ENCODE results near the gene TXNDC12.
A peak's percentile ranks its signal among the peaks of the same experiment; 100 is the strongest.
"Not testable (repeated sequence)": the region's sequence is repeated elsewhere in the genome, so short reads cannot be mapped to it uniquely, and the experiment has no call there.

The TXNDC12 gene

DNA sequence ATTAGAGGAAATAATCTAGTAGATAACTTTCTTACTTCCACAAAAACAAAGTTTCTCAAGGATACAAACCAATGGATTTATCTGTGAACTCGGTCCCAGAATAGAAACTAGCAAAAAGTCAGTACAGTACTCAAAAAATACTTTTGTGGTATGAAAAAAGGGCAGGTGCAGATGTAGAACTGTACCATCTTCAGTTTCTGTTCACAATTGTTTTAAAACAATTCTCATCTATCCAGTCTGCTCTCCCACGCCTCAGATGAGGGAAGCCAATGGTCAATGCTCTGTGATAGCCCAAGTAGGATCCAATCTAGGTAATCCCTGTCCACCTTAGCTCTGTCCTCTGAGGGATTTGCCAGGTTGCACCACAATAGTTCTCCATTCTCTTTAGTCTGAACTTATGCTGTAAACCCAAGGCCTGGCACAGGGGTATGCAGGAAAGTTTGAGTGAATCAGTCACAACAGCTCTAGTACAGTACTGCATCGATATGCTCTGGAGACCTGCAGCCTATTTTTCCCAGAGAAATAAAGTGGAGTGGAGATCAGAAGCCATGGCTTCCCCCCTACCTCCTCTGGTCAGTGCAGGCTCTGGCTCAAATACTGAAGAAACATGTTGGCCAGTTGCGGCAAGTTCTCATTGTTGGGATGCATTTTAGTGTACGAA, 22.7 kb downstream of the TXNDC12 start:
- Histone ChIP-seq H3K4me1 (no peaks in the 10 kb centered on the region), H3K4me3 (ENCODE audit: low read depth, low read length) (peak overlapping the region; percentile 80), H3K9me3 (no peaks in the 10 kb centered on the region), H3K27me3 (no peaks in the 10 kb centered on the region), H3K36me3 (no peaks in the 10 kb centered on the region)
- TF ChIP-seq, protein P1, sequence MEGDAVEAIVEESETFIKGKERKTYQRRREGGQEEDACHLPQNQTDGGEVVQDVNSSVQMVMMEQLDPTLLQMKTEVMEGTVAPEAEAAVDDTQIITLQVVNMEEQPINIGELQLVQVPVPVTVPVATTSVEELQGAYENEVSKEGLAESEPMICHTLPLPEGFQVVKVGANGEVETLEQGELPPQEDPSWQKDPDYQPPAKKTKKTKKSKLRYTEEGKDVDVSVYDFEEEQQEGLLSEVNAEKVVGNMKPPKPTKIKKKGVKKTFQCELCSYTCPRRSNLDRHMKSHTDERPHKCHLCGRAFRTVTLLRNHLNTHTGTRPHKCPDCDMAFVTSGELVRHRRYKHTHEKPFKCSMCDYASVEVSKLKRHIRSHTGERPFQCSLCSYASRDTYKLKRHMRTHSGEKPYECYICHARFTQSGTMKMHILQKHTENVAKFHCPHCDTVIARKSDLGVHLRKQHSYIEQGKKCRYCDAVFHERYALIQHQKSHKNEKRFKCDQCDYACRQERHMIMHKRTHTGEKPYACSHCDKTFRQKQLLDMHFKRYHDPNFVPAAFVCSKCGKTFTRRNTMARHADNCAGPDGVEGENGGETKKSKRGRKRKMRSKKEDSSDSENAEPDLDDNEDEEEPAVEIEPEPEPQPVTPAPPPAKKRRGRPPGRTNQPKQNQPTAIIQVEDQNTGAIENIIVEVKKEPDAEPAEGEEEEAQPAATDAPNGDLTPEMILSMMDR (IDR thresholded peaks at IDR 0.05; ENCODE audit: low read depth, low read length), result no peak
- no peak for DNase-seq

- DNase-seq; H3K36me3 ChIP-seq; H3K4me3 ChIP-seq (ENCODE audit: low read depth, low read length); H3K27me3 ChIP-seq; H3K9me3 ChIP-seq; H3K4me1 ChIP-seq: not testable (repeated sequence)
Measured at GRCh38 chr1:52028839-52029238, 26.2 kb downstream of the TXNDC12 start.

- Histone ChIP-seq H3K36me3 (no peaks in the 10 kb centered on the region), H3K9me3 (no peaks in the 10 kb centered on the region), H3K4me1 (no peaks in the 10 kb centered on the region), H3K27me3 (no peaks in the 10 kb centered on the region), H3K4me3 (ENCODE audit: low read depth, low read length) (no peak overlapping the region)
- no peak for DNase-seq
- TF ChIP-seq, protein P1 (IDR thresholded peaks at IDR 0.05; ENCODE audit: low read depth, low read length), result no peak
Measured at GRCh38 chr1:52028328-52028727, 26.7 kb downstream of the TXNDC12 start.

DNA sequence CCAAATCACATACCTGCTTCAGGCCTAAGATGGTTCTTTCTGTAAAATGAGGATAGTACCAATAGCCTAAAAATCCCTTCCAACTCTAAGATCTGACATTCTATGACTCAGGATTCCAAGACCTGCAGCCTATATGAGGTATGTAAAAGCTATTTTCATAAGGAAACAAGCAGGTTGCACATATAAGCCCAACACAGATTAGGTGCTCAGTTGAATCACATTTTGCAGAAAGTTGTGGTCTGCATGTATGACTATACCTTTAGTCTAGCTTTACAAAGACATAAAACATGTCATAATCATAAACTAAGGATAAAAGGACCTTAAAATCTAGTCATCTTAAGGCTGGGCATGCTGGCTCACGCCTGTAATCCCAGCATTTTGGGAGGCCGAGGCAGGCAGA, 28.7 kb downstream of the TXNDC12 start:
- no peaks in the 10 kb centered on the region for H3K4me1 ChIP-seq
- DNase-seq, result no peak
- no peaks in the 10 kb centered on the region for H3K27me3 ChIP-seq
- no peak overlapping the region for H3K4me3 ChIP-seq (ENCODE audit: low read depth, low read length)
- H3K9me3 ChIP-seq, result no peaks in the 10 kb centered on the region
- TF ChIP-seq, protein P1 (IDR thresholded peaks at IDR 0.05; ENCODE audit: low read depth, low read length), result no peak
- no peaks in the 10 kb centered on the region for H3K36me3 ChIP-seq

DNA sequence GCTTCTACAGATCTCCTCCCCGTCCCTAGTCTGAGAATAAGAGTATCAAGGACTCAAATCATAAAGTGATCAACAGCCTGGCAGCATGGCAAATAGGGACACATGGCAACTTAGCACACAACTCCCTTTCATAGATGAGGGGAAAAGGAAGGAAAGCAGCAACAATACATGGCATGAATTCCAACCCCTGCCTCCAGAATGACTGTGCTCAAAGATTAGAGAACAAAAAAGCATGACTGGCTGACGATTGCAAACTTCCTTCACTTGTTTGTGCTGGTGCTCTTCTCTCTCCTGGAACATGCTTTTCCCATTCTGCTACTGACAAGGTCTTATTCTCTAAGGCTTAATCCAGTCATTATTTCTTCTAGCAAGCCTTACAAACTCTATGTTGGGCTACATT, 32.9 kb downstream of the TXNDC12 start:
- TF ChIP-seq, protein P1 (IDR thresholded peaks at IDR 0.05; ENCODE audit: low read depth, low read length), result no peak
- H3K9me3 ChIP-seq, result no peaks in the 10 kb centered on the region
- H3K27me3 ChIP-seq, result no peaks in the 10 kb centered on the region
- no peaks in the 10 kb centered on the region for H3K4me1 ChIP-seq
- H3K4me3 ChIP-seq (ENCODE audit: low read depth, low read length), result no peak overlapping the region
- DNase-seq, result no peak
- H3K36me3 ChIP-seq, result no peaks in the 10 kb centered on the region

- H3K4me1 ChIP-seq, result no peaks in the 10 kb centered on the region
- H3K36me3 ChIP-seq, result no peaks in the 10 kb centered on the region
- H3K9me3 ChIP-seq, result no peaks in the 10 kb centered on the region
- TF ChIP-seq, protein P1 (IDR thresholded peaks at IDR 0.05; ENCODE audit: low read depth, low read length), result no peak
- no peaks in the 10 kb centered on the region for H3K27me3 ChIP-seq
- no peak for DNase-seq
- no peak overlapping the region for H3K4me3 ChIP-seq (ENCODE audit: low read depth, low read length)
Measured at GRCh38 chr1:52008071-52008809, 46.8 kb downstream of the TXNDC12 start.

Data from BE2C (cell line).